ENCODE measurements around the gene CTBP1.

Gene CTBP1

GRCh38 chr4:1177274-1178141 lies 71.4 kb downstream of the CTBP1 start:
- Histone ChIP-seq H3K4me3 (ENCODE audit: low read length) (no peak overlapping the region), H3K27ac (ENCODE audit: low read length) (no peak overlapping the region), H3K36me3 (ENCODE audit: control insufficient read depth, low read depth, low read length) (no peaks in the 10 kb centered on the region), H3K9me3 (ENCODE audit: control insufficient read depth, low read depth, low read length) (peaks cover 3% of the 10 kb centered on the region), H3K9ac (ENCODE audit: low read length) (no peak overlapping the region), H3K27me3 (ENCODE audit: control insufficient read depth, insufficient read depth, low read length) (peaks cover 29% of the 10 kb centered on the region), H3K4me1 (ENCODE audit: control insufficient read depth, low read depth, low read length) (no peaks in the 10 kb centered on the region)

- H3K27me3 ChIP-seq (ENCODE audit: control insufficient read depth, insufficient read depth, low read length) = peaks cover 37% of the 10 kb centered on the region
- no peaks in the 10 kb centered on the region for H3K4me1 ChIP-seq (ENCODE audit: control insufficient read depth, low read depth, low read length)
- no peaks in the 10 kb centered on the region for H3K9me3 ChIP-seq (ENCODE audit: control insufficient read depth, low read depth, low read length)
- H3K27ac ChIP-seq (ENCODE audit: low read length) = no peak overlapping the region
- no peak overlapping the region for H3K4me3 ChIP-seq (ENCODE audit: low read length)
- H3K9ac ChIP-seq (ENCODE audit: low read length) = no peak overlapping the region
- no peaks in the 10 kb centered on the region for H3K36me3 ChIP-seq (ENCODE audit: control insufficient read depth, low read depth, low read length)
These were observed 72.3 kb downstream of the CTBP1 start for GRCh38 chr4:1176398-1177273.

GRCh38 chr4:1175635-1176229 lies 73.2 kb downstream of the CTBP1 start:
- no peak overlapping the region for H3K4me3 ChIP-seq (ENCODE audit: low read length)
- no peak overlapping the region for H3K9ac ChIP-seq (ENCODE audit: low read length)
- no peaks in the 10 kb centered on the region for H3K9me3 ChIP-seq (ENCODE audit: control insufficient read depth, low read depth, low read length)
- no peaks in the 10 kb centered on the region for H3K4me1 ChIP-seq (ENCODE audit: control insufficient read depth, low read depth, low read length)
- peaks cover 46% of the 10 kb centered on the region for H3K27me3 ChIP-seq (ENCODE audit: control insufficient read depth, insufficient read depth, low read length)
- H3K36me3 ChIP-seq (ENCODE audit: control insufficient read depth, low read depth, low read length) = no peaks in the 10 kb centered on the region
- no peak overlapping the region for H3K27ac ChIP-seq (ENCODE audit: low read length)

- H3K4me1 ChIP-seq (ENCODE audit: control insufficient read depth, low read depth, low read length) = no peaks in the 10 kb centered on the region
- H3K27ac ChIP-seq (ENCODE audit: low read length) = no peak overlapping the region
- no peak overlapping the region for H3K4me3 ChIP-seq (ENCODE audit: low read length)
- peaks cover 53% of the 10 kb centered on the region for H3K27me3 ChIP-seq (ENCODE audit: control insufficient read depth, insufficient read depth, low read length)
- H3K9me3 ChIP-seq (ENCODE audit: control insufficient read depth, low read depth, low read length) = no peaks in the 10 kb centered on the region
- no peak overlapping the region for H3K9ac ChIP-seq (ENCODE audit: low read length)
- no peaks in the 10 kb centered on the region for H3K36me3 ChIP-seq (ENCODE audit: control insufficient read depth, low read depth, low read length)
These were observed 73.8 kb downstream of the CTBP1 start for GRCh38 chr4:1174941-1175634.

- Histone ChIP-seq H3K4me3 (ENCODE audit: low read length) (no peak overlapping the region), H3K36me3 (ENCODE audit: control insufficient read depth, low read depth, low read length) (no peaks in the 10 kb centered on the region), H3K27me3 (ENCODE audit: control insufficient read depth, insufficient read depth, low read length) (peaks cover 69% of the 10 kb centered on the region), H3K9me3 (ENCODE audit: control insufficient read depth, low read depth, low read length) (no peaks in the 10 kb centered on the region), H3K27ac (ENCODE audit: low read length) (no peak overlapping the region), H3K4me1 (ENCODE audit: control insufficient read depth, low read depth, low read length) (no peaks in the 10 kb centered on the region), H3K9ac (ENCODE audit: low read length) (no peak overlapping the region)
These were observed 75.8 kb downstream of the CTBP1 start for GRCh38 chr4:1172971-1173757.

GRCh38 chr4:1172228-1172851 lies 76.6 kb downstream of the CTBP1 start, which contains the start of gene SPON2:
TSS of gene SPON2 (minus strand) at chr4:1172583.
- H3K36me3 ChIP-seq (ENCODE audit: control insufficient read depth, low read depth, low read length) = no peaks in the 10 kb centered on the region
- H3K27me3 ChIP-seq (ENCODE audit: control insufficient read depth, insufficient read depth, low read length) = peaks cover 77% of the 10 kb centered on the region
- no peak within 1 kb of the TSS for H3K9ac ChIP-seq (ENCODE audit: low read length)
- H3K4me1 ChIP-seq (ENCODE audit: control insufficient read depth, low read depth, low read length) = no peaks in the 10 kb centered on the region
- peak within 1 kb of the TSS; percentile 39 for H3K4me3 ChIP-seq (ENCODE audit: low read length)
- no peaks in the 10 kb centered on the region for H3K9me3 ChIP-seq (ENCODE audit: control insufficient read depth, low read depth, low read length)
- no peak within 1 kb of the TSS for H3K27ac ChIP-seq (ENCODE audit: low read length)

- peaks cover 79% of the 10 kb centered on the region for H3K27me3 ChIP-seq (ENCODE audit: control insufficient read depth, insufficient read depth, low read length)
- no peak overlapping the region for H3K9ac ChIP-seq (ENCODE audit: low read length)
- no peaks in the 10 kb centered on the region for H3K4me1 ChIP-seq (ENCODE audit: control insufficient read depth, low read depth, low read length)
- no peaks in the 10 kb centered on the region for H3K36me3 ChIP-seq (ENCODE audit: control insufficient read depth, low read depth, low read length)
- no peaks in the 10 kb centered on the region for H3K9me3 ChIP-seq (ENCODE audit: control insufficient read depth, low read depth, low read length)
- no peak overlapping the region for H3K27ac ChIP-seq (ENCODE audit: low read length)
- peak overlapping the region; percentile 39 for H3K4me3 ChIP-seq (ENCODE audit: low read length)
These were observed 77.4 kb downstream of the CTBP1 start for GRCh38 chr4:1171311-1172227.

- Histone ChIP-seq H3K4me1 (ENCODE audit: control insufficient read depth, low read depth, low read length) (no peaks in the 10 kb centered on the region), H3K27me3 (ENCODE audit: control insufficient read depth, insufficient read depth, low read length) (peaks cover 79% of the 10 kb centered on the region), H3K9me3 (ENCODE audit: control insufficient read depth, low read depth, low read length) (no peaks in the 10 kb centered on the region), H3K4me3 (ENCODE audit: low read length) (no peak overlapping the region), H3K36me3 (ENCODE audit: control insufficient read depth, low read depth, low read length) (no peaks in the 10 kb centered on the region), H3K27ac (ENCODE audit: low read length) (no peak overlapping the region), H3K9ac (ENCODE audit: low read length) (no peak overlapping the region)
These were observed 78.0 kb downstream of the CTBP1 start for GRCh38 chr4:1170976-1171310.

- Histone ChIP-seq H3K4me3 (ENCODE audit: low read length) (no peak overlapping the region), H3K9ac (ENCODE audit: low read length) (no peak overlapping the region), H3K4me1 (ENCODE audit: control insufficient read depth, low read depth, low read length) (no peaks in the 10 kb centered on the region), H3K27me3 (ENCODE audit: control insufficient read depth, insufficient read depth, low read length) (peaks cover 79% of the 10 kb centered on the region), H3K27ac (ENCODE audit: low read length) (no peak overlapping the region), H3K9me3 (ENCODE audit: control insufficient read depth, low read depth, low read length) (no peaks in the 10 kb centered on the region), H3K36me3 (ENCODE audit: control insufficient read depth, low read depth, low read length) (no peaks in the 10 kb centered on the region)
These were observed 78.6 kb downstream of the CTBP1 start for GRCh38 chr4:1170156-1170975.

Measured in iPS-18a (cell line).